A549 (cell line): ENCODE results near the gene CCDC83.

Source experiments
- CEBPB ChIP-seq, 2 experiments: fragments of >200 bp in 1 of 2; sonication (Bioruptor Twin) in 1 of 2; formaldehyde crosslinking in 1 of 2; IDR thresholded peaks; 2 replicates each; pipeline ENCODE4 v1.6.1; 2012 to 2016
- CHD2 ChIP-seq: fragments of 150-350 bp; IDR thresholded peaks from 2 replicates; pipeline ENCODE4 v1.6.1; 2014; ENCODE audit warnings: low read length; ENCODE audit not compliant: partially characterized antibody
- ELK1 ChIP-seq: fragments of 150-350 bp; IDR thresholded peaks from 2 replicates; pipeline ENCODE4 v1.6.1; 2014; ENCODE audit warnings: low read depth, mild to moderate bottlenecking, low read length
- EP300 ChIP-seq, 2 experiments: fragments of >200 bp; sonication (Bioruptor Twin); formaldehyde crosslinking; IDR thresholded peaks; 2 replicates in 1 of 2; 3 replicates in 1 of 2; pipeline ENCODE4 v1.6.1; 2016 to 2017
- ESRRA ChIP-seq: fragments of 150-350 bp; IDR thresholded peaks from 2 replicates; pipeline ENCODE4 v1.6.1; 2014; ENCODE audit warnings: mild to moderate bottlenecking, low read length, borderline replicate concordance
- JUN ChIP-seq, 2 experiments: fragments of >200 bp; sonication (Bioruptor Twin); formaldehyde crosslinking; IDR thresholded peaks; 2 replicates in 1 of 2; 3 replicates in 1 of 2; pipeline ENCODE4 v1.6.1; 2016 to 2017
- POLR2A ChIP-seq: IDR thresholded peaks from 2 replicates; pipeline ENCODE4 v1.6.1; 2012; ENCODE audit warnings: mild to moderate bottlenecking, low read length
- ZNF302 ChIP-seq: fragments of 250-450 bp; sonication (Bioruptor Pico); IDR thresholded peaks from 2 replicates; pipeline ENCODE4 v1.9.0; 2021; ENCODE audit warnings: inconsistent platforms, mild to moderate bottlenecking, moderate library complexity
- TF ChIP-seq, protein P1 (sequence below): fragments of >200 bp; sonication (Bioruptor Twin); formaldehyde crosslinking; IDR thresholded peaks from 3 replicates; pipeline ENCODE4 v1.5.1; 2016
- TF ChIP-seq, protein P2 (sequence below): fragments of >200 bp; sonication (Bioruptor Twin); formaldehyde crosslinking; IDR thresholded peaks from 3 replicates; pipeline ENCODE4 v1.6.1; 2016

GRCh38 chr11:85918910-85919794 is 64.0 kb downstream of the CCDC83 start:
- TF ChIP-seq, protein P1, sequence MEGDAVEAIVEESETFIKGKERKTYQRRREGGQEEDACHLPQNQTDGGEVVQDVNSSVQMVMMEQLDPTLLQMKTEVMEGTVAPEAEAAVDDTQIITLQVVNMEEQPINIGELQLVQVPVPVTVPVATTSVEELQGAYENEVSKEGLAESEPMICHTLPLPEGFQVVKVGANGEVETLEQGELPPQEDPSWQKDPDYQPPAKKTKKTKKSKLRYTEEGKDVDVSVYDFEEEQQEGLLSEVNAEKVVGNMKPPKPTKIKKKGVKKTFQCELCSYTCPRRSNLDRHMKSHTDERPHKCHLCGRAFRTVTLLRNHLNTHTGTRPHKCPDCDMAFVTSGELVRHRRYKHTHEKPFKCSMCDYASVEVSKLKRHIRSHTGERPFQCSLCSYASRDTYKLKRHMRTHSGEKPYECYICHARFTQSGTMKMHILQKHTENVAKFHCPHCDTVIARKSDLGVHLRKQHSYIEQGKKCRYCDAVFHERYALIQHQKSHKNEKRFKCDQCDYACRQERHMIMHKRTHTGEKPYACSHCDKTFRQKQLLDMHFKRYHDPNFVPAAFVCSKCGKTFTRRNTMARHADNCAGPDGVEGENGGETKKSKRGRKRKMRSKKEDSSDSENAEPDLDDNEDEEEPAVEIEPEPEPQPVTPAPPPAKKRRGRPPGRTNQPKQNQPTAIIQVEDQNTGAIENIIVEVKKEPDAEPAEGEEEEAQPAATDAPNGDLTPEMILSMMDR, result no peak
- TF ChIP-seq ELK1 (no peak), POLR2A (no peak), EP300 (IDR thresholded peaks at IDR 0.05) (no peak), JUN (IDR thresholded peaks at IDR 0.05) (no peak), CEBPB (IDR thresholded peaks at IDR 0.05) (no peak), ZNF302 (CRISPR knock-in tag) (no peak), ESRRA (no peak), CHD2 (no peak)
- TF ChIP-seq, protein P2, sequence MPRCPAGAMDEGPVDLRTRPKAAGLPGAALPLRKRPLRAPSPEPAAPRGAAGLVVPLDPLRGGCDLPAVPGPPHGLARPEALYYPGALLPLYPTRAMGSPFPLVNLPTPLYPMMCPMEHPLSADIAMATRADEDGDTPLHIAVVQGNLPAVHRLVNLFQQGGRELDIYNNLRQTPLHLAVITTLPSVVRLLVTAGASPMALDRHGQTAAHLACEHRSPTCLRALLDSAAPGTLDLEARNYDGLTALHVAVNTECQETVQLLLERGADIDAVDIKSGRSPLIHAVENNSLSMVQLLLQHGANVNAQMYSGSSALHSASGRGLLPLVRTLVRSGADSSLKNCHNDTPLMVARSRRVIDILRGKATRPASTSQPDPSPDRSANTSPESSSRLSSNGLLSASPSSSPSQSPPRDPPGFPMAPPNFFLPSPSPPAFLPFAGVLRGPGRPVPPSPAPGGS, result no peak
